Duodenal mucosa (tissue), 2 donors: ENCODE measurements around the gene PACS1.

Experiments
- H3K27ac ChIP-seq: one replicate; pipeline ENCODE4 v1.7.0; 2013; ENCODE audit warnings: low read depth, low read length
- H3K27me3 ChIP-seq, 2 donors: one replicate each; pipeline ENCODE4 v1.7.0; 2013; ENCODE audit warnings: low read length in 2 of 2, control low read depth in 1 of 2; ENCODE audit not compliant: insufficient read depth in 2 of 2, control insufficient read depth in 1 of 2
- H3K36me3 ChIP-seq, 2 donors: one replicate each; pipeline ENCODE4 v1.7.0; 2013; ENCODE audit warnings: low read length in 2 of 2, control low read depth in 1 of 2; ENCODE audit not compliant: insufficient read depth in 2 of 2, control insufficient read depth in 1 of 2
- H3K4me1 ChIP-seq, 2 donors: one replicate each; pipeline ENCODE4 v1.7.0; 2013; ENCODE audit warnings: low read length in 2 of 2, control low read depth in 1 of 2; ENCODE audit not compliant: insufficient read depth in 2 of 2, control insufficient read depth in 1 of 2
- H3K4me3 ChIP-seq, 2 donors: one replicate each; pipeline ENCODE4 v1.7.0; 2013; ENCODE audit warnings: low read length in 2 of 2, low read depth in 1 of 2
- H3K9ac ChIP-seq, 2 donors: one replicate each; pipeline ENCODE4 v1.7.0; 2013; ENCODE audit warnings: low read length in 2 of 2, low read depth in 1 of 2
- H3K9me3 ChIP-seq, 2 donors: one replicate each; pipeline ENCODE4 v1.7.0; 2013; ENCODE audit warnings: low read length in 2 of 2, control low read depth in 1 of 2; ENCODE audit not compliant: control insufficient read depth in 1 of 2

Gene PACS1

GRCh38 chr11:66118847-66119246, 48.8 kb downstream of the PACS1 start:
- Histone ChIP-seq H3K9me3 (no peaks in the 10 kb centered on the region), H3K27me3 (no peaks in the 10 kb centered on the region), H3K36me3 (no peaks in the 10 kb centered on the region), H3K4me3 (no peak overlapping the region), H3K4me1 (peaks cover 23 to 29% of the 10 kb centered on the region in 2 donors), H3K9ac (no peak overlapping the region), H3K27ac (no peak overlapping the region)

DNA sequence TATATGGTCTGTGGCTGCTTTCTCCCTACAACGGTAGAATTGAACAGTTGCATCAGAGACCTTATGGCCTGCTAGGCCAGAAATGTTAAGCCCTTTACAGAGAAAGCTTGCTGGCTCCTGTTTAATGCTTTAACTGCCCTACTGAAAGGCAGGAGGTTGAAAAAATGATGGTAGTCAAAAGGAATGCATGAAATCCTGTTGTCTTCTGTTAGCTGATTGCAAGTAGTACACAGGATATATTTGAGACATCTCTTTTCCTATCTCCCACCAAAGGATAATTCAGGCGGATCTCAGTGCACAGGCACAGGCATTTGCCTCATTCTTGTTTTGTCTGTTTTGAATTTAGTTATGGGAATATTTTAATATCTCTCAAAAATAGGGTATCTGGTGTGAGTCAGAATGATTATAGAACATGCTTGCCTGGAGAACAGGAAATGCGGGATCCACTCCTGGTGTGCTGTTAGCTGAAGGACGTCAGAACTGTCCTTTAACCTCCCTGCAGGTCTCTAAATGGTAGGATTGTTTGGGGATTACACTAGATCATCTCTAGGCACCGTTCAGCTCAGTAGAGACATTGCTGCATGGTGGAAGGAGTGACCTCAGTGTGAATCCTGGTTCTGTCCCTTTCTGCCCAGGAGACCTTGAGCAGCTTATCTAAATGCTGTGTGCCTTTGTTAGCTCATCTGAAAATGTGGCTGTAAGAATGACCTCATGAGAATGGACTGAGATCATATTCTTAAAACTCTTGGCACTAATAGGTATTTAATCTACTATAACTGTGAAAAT, 49.5 kb downstream of the PACS1 start:
- Histone ChIP-seq H3K36me3 (no peaks in the 10 kb centered on the region), H3K9me3 (no peaks in the 10 kb centered on the region), H3K9ac (no peak overlapping the region), H3K27ac (no peak overlapping the region), H3K27me3 (no peaks in the 10 kb centered on the region), H3K4me3 (no peak overlapping the region), H3K4me1 (peaks cover 20 to 30% of the 10 kb centered on the region in 2 donors)

DNA sequence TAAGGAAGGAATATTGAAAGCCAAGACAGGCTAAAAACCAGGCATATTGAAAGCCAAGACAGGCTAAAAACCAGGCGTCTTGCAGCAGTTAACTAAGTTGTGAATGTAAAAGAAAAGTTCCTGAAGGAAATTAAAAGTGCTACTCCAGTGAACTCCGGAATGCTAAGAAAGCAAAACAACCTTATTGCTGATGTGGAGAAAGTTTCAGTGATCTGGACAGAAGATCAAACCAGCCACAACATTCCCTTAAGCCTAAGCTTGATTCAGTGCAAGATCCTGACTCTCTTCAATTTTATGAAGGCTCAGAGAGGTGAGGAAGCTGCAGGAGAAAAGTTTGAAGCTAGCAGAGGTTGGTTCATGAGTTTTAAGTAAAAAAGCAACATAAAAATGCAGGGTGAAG, 51.4 kb downstream of the PACS1 start:
- H3K27ac ChIP-seq = no peak overlapping the region
- no peaks in the 10 kb centered on the region for H3K9me3 ChIP-seq
- no peaks in the 10 kb centered on the region for H3K36me3 ChIP-seq
- no peak overlapping the region for H3K9ac ChIP-seq
- no peak overlapping the region for H3K4me3 ChIP-seq
- no peaks in the 10 kb centered on the region for H3K27me3 ChIP-seq
- peaks cover 15 to 22% of the 10 kb centered on the region in 2 donors for H3K4me1 ChIP-seq

DNA sequence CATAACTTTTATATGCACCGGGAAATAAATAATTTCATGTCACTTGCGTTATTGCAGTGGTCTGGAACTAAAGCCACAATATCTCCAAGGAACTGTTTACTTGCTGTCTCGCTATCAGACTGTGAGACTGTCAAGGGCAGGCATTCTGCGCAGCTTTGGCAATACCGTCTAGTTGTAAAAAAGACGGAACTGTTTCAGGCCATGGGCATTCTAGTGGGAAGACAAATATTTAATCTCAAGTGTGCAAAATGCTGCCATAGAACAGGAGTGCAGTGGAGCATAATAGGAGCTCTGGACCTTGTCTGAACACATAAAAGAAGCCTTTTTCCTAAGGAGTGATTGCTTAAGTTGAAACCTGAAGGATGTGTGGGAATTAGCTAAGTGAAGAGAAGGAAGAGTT, 53.8 kb downstream of the PACS1 start:
- Histone ChIP-seq H3K27ac (no peak overlapping the region), H3K9ac (no peak overlapping the region), H3K36me3 (no peaks in the 10 kb centered on the region), H3K9me3 (no peaks in the 10 kb centered on the region), H3K4me1 (peaks cover 26 to 31% of the 10 kb centered on the region in 2 donors), H3K27me3 (no peaks in the 10 kb centered on the region), H3K4me3 (no peak overlapping the region)

DNA sequence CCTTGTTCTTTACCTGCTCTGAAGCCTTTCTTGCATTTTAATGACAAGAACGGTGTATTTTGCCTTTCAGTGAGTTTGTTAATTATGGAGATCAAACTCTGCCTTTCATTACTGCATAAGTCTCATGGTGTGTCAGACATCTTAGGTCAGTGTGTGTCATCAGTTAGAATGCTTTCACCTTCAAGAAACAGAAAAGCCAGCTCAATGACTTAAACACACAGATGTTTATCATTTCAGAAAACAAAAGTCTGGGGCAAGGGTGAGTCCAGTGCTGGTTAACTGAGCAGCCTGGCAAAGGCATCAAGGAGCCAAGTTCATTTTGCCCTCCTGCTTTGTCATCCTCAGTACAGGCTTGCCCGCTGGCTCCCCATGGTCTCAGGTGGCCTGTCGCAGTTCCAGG, 54.5 kb downstream of the PACS1 start:
- H3K27me3 ChIP-seq = no peaks in the 10 kb centered on the region
- H3K9ac ChIP-seq = no peak overlapping the region
- H3K27ac ChIP-seq = no peak overlapping the region

GRCh38 chr11:66126064-66126463, 56.0 kb downstream of the PACS1 start:
- no peaks in the 10 kb centered on the region for H3K9me3 ChIP-seq
- peak overlapping the region; percentile 15 to 36 for H3K9ac ChIP-seq
- H3K4me3 ChIP-seq = no peak overlapping the region
- no peak overlapping the region for H3K27ac ChIP-seq
- no peaks in the 10 kb centered on the region for H3K27me3 ChIP-seq
- H3K4me1 ChIP-seq = peaks cover 24 to 26% of the 10 kb centered on the region in 2 donors
- H3K36me3 ChIP-seq = no peaks in the 10 kb centered on the region

More for the DNA sequence above, 54.5 kb downstream of the PACS1 start:
- Histone ChIP-seq H3K4me1 (peaks cover 26 to 27% of the 10 kb centered on the region in 2 donors), H3K9me3 (no peaks in the 10 kb centered on the region), H3K36me3 (no peaks in the 10 kb centered on the region), H3K4me3 (no peak overlapping the region)

DNA sequence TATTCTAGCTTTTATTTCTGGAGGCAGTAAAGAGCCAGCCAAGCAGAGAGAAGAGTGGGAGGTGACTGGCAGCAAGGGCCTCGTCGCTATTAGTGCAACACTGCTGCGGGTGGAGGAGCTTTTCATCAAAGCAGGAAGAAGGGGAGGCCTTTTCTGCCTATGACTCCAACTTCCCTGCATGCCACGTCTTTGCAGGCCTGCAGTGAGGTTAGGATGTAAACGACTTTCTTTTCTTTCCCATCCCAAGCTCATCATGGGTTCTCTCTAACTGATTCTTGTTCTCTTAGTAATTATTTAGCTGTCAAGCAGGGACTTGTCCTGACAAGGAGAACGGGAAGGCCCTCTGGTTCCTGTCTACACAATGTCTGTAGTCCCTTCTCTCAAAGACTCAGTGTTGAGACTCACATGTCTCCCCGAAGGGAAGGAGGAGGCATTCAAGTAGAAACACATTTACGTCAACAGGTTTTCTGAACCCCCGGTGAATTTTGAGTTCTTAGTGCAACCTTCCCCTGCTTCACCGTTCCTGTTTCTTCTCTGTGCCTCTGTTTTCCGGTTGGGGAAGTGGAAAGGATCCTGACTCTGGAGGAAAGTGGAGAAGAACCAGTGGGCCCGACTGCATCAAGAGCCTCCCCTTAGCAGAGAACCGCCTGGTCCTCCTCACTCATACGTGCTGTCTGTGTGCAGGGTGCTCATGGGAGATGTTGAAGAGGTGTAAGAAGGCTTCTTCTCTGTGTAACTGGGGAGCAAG, 56.9 kb downstream of the PACS1 start:
- H3K27ac ChIP-seq = no peak overlapping the region
- peaks cover 24 to 26% of the 10 kb centered on the region in 2 donors for H3K4me1 ChIP-seq
- H3K27me3 ChIP-seq = no peaks in the 10 kb centered on the region
- no peaks in the 10 kb centered on the region for H3K36me3 ChIP-seq
- H3K9me3 ChIP-seq = no peaks in the 10 kb centered on the region
- H3K4me3 ChIP-seq = peak overlapping the region in 1 of 2 donors; percentile 2
- no peak overlapping the region for H3K9ac ChIP-seq

- no peak overlapping the region for H3K4me3 ChIP-seq
- no peaks in the 10 kb centered on the region for H3K36me3 ChIP-seq
- no peaks in the 10 kb centered on the region for H3K27me3 ChIP-seq
- H3K9me3 ChIP-seq = no peaks in the 10 kb centered on the region
- no peak overlapping the region for H3K27ac ChIP-seq
- no peak overlapping the region for H3K9ac ChIP-seq
- peaks cover 16 to 17% of the 10 kb centered on the region in 2 donors for H3K4me1 ChIP-seq
Observed at GRCh38 chr11:66130978-66131377, 60.9 kb downstream of the PACS1 start.

DNA sequence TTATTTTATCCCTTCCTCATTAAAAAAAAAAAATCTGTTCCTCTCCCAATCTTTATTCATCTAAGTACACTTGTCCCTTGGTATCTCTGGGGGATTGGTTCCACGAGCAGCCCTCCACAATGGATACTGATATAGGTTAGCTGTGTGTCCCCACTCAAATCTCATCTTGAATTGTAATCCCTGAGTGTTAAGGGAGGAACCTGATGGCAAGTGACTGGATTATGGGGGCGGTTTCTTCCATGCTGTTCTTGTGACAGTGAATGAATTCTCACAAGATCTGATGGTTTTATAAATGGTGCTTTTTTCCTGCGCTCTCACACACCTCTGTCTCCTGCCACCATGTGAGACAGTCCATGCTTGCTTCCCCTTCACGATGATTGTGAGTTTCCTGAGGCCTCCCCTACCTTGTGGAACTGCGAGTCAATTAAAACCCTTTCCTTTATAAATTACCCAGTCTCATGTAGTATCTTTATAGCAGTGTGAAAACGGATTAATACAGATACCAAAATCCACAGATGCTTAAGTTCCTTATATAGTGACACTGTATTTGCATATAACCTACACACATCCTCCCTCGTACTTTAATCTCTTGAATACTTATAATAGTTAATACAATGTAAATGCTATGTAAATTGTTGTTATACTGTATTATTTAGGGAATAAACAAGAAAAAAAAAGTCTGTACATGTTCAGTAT, 62.0 kb downstream of the PACS1 start:
- H3K4me3 ChIP-seq = no peak overlapping the region
- no peak overlapping the region for H3K27ac ChIP-seq
- H3K36me3 ChIP-seq = no peaks in the 10 kb centered on the region

More for the DNA sequence above, 62.0 kb downstream of the PACS1 start:
- H3K9ac ChIP-seq = no peak overlapping the region
- no peaks in the 10 kb centered on the region for H3K27me3 ChIP-seq
- no peaks in the 10 kb centered on the region for H3K9me3 ChIP-seq
- peaks cover 9 to 15% of the 10 kb centered on the region in 2 donors for H3K4me1 ChIP-seq
